Gastroesophageal sphincter (tissue), 3 donors: ENCODE results near the gene VEZF1.

ENCODE experiments used
- CTCF ChIP-seq, 4 experiments: fragments of 200-600 bp in 2 of 4; fragments of 450-650 bp in 2 of 4; sonication (generic) in 1 of 4; IDR thresholded peaks; one replicate each; pipeline ENCODE4 v1.5.1; 2017 to 2019; ENCODE audit warnings: antibody characterized with exemption in 4 of 4, mild to moderate bottlenecking in 2 of 4, moderate library complexity in 2 of 4
- POLR2AphosphoS5 ChIP-seq: sonication (generic); formaldehyde crosslinking; IDR thresholded peaks from one replicate; pipeline ENCODE4 v1.6.1; 2017; ENCODE audit warnings: antibody characterized with exemption

- TF ChIP-seq CTCF (IDR thresholded peaks at IDR 0.05) (no peak), POLR2AphosphoS5 (no peak)
Measured at GRCh38 chr17:57957120-57957850, 30.8 kb downstream of the VEZF1 start.
